Non-pigmented ciliary epithelial cell (primary cell): ENCODE measurements around the gene DDX17.

Source experiments
- DNase-seq: peaks from one replicate; pipeline ENCODE4 v3.0.0-alpha.2; 2010; ENCODE audit warnings: low read depth

The DDX17 gene

GRCh38 chr22:38506118-38506962 lies at the start of gene DDX17:
DDX17 (minus strand) TSS chr22:38506311.
- DNase-seq = peak; percentile 70

GRCh38 chr22:38554281-38554680 lies 48.2 kb upstream of the DDX17 start:
- no peak for DNase-seq

GRCh38 chr22:38549101-38549894 lies 43.2 kb upstream of the DDX17 start:
- no peak for DNase-seq

DNA sequence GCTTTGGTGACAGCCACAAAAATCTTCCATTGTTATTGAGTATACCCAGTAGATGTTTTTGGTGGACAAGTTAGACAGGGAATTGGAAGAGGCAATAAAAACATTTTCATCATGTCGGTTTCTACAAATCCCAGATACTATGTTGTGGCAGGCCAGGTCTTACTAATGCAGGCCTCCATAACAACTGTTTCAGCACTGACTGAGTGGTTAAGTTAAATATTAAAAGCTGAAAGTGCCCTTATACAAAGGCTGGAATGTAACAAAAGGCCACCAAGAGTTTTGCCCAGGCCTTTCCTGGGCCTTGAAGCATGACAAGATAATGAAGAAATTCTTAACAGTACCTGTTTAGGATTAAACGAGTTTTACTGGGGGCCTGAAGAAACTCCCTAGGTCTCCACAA lies 34.6 kb upstream of the DDX17 start:
- DNase-seq = no peak

DNA sequence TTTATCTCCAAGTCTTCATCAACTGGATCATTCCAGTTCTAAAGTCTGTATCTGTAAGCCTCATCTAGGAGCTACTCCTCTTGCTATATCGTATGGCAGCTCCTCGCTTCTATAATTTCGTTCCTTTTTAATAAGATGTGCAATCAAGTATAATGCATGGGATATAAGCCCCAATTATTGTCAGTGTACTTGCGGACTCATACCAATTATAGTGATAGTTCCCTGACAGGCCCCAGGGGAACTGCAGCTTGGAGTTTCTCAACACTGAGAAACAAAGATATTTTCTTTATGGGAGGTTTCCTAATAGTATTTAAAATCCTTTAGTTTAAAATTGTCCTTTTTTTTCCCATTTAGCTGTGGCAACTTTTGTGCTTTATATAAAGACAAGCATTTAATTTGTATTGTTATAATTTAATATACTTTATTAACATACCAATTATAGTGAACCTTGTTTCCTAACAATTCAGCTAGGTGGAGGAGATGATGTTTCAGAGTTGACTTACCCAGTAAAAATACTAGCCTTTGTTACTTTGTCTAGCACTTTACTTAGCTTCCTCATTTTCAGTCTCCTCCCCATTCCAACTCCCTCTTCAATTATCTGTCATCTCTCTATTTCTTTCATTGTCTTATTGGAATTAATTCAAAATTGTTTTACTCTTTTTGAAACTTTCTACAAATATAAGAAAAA lies 25.3 kb upstream of the DDX17 start:
- DNase-seq = no peak

DNA sequence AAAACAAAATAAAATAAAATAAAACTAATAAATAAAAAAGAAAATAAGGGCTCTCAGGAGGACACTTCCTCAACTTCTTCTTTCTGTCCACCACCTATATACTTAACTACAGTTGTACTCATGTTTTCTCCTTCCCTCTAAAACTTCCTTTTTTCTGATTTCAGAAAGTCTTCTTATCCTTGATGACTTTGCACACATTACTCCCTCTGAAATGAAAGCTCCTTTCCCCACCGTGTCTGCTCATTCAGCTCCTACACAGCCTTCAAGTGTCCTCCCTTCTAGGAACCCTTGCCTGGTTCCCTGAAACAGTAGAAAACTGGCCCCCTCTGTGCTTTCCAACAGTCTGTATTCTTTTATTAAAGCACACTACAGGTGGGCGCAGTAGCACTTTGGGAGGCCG lies 18.3 kb upstream of the DDX17 start:
- no peak for DNase-seq

DNA sequence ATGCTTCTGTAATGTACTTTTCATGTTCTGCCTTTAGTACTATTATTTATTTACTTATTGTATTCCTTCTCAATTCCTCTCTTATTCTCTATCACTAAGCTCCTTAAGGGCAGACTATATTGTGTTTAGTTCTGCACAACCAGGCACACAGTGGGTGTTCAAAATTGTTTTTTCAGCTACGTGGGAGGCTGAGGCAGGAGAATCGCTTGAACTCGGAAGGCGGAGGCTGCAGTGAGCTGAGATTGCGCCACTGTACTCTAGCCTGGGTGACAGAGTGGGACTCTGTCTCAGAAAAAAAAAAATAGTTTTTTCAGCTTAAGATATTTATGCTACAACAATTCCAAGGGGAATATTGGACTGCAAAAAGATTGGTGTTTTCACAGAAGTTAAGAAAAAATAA lies 17.4 kb upstream of the DDX17 start:
- no peak for DNase-seq

GRCh38 chr22:38523029-38523428 lies 16.9 kb upstream of the DDX17 start:
- DNase-seq = no peak

GRCh38 chr22:38519453-38520250 lies 13.5 kb upstream of the DDX17 start:
- DNase-seq = no peak

DNA sequence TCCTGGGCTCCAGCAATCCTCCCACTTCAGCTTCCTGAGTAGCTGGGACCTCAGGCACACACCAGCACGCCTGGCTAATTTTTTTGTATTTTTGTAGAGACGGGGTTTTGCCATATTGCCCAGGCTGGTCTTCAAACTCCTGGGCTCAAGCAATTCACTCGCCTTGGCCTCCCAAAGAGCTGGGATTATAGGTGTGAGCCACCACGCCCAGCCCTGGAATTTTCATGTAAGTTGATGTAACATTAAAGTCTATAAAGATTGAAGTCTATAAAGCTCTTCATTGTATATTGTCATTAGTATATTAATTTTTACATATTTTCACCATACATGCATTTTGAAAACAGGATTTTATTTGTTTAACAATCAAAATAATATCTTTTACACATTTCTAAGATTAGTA lies 12.5 kb upstream of the DDX17 start:
- DNase-seq = no peak

GRCh38 chr22:38513063-38513462 lies 7.0 kb upstream of the DDX17 start:
- DNase-seq = no peak

GRCh38 chr22:38510416-38510970 lies 4.4 kb upstream of the DDX17 start:
- DNase-seq = no peak

- no peak for DNase-seq
Observed at GRCh38 chr22:38505541-38506117, 482 bp downstream of the DDX17 start.

DNA sequence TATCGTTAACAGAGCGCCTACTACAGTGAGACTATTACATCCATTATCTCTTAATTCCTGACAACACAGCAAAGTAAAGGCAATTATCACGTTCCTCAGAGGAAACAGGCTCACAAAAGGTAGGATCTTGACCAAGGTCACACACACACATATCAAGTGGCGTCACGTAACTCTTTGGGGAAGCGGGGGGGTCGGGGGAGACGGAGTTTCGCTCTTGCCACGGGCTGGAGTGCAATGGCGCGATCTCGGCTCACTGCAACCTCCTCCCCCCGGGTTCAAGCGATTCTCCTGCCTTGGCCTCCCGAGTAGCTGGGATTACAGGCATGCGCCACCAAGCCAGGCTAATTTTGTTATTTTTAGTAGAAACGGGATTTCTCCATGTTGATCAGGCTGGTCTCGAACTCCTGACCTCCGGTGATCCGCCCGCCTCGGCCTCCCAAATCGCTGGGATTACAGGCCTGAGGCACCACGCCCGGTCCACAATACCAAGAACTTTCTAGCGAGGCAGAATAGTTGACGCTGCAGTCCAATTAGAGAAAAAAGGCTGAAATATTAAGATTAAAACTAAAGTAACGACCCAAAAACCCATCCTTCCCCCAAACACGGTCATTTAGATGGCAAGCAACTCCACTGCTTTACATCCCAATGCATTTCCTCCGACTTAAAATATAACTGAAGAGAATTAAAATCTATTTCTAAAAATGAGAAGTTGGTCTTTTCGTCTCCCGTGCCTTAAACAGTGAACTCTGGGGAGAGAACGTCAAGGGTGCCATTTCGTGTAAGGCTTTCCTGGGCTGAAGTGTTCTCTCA lies 1.2 kb downstream of the DDX17 start:
- no peak for DNase-seq

GRCh38 chr22:38503021-38503420 lies 3.1 kb downstream of the DDX17 start:
- no peak for DNase-seq

GRCh38 chr22:38501797-38502672 lies 4.1 kb downstream of the DDX17 start:
- no peak for DNase-seq

DNA sequence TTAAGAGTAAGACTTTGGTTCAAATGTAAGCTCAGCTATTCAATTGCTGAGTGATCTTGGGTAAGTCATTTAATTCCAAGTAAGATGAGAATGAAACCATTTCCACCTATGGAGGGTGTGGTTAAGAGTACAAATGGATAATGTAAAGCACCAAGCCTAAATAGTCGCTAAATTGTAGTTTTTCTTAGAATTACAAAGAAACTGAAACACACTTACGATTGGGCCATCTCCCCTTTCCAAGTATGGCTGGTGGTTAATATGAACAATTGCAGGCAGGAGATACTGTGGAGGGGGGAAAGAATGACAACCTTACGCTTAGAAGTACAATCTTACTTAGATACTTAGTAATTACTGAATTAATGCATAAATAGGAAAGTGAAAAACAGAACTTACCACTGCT lies 8.2 kb downstream of the DDX17 start:
- DNase-seq = no peak

- no peak for DNase-seq
Observed at GRCh38 chr22:38494939-38495338, 11.2 kb downstream of the DDX17 start.

GRCh38 chr22:38494498-38494897 lies 11.6 kb downstream of the DDX17 start:
- DNase-seq = peak; percentile 63
